OCI-LY7 (cell line): ENCODE results near the gene NSMCE4A. TPM values are rescaled to one million over a fixed set of nuclear protein-coding genes. Genes with fewer than 3 reads are reported as not detected.

ENCODE experiments used
- BruUV-seq: library from RNA; stranded (reverse); fragments of 400-500 nt; replicated peaks from 2 replicates; lab custom pipeline; 2021; lab: Mats Ljungman, UMichigan
- CTCF ChIA-PET: fragments of 300-600 bp; sonication (Branson Sonifier 250); formaldehyde crosslinking; loops from one replicate; lab custom pipeline; 2022; ENCODE audit warnings: antibody characterized with exemption; ENCODE audit not compliant: unreplicated experiment; lab: Charles Lee
- POLR2A ChIA-PET: fragments of 300-600 bp; sonication (Branson Sonifier 250); formaldehyde crosslinking; loops from one replicate; lab custom pipeline; 2022; ENCODE audit warnings: antibody characterized with exemption; lab: Charles Lee
- DNase-seq: peaks from one replicate; pipeline ENCODE4 v3.0.0-alpha.2; 2015; ENCODE audit warnings: low spot score
- H2AFZ ChIP-seq: fragments of 200-600 bp; sonication (generic), shearing (Covaris generic); 2 replicates; pipeline ENCODE4 v1.6.1; 2014; ENCODE audit warnings: mild to moderate bottlenecking, antibody characterized with exemption, low read length, moderate library complexity
- H3K27ac ChIP-seq: fragments of 200-600 bp; sonication (generic); 2 replicates; pipeline ENCODE4 v1.5.1; 2014; ENCODE audit warnings: mixed run types, low read depth, mild to moderate bottlenecking, moderate library complexity, low read length, inconsistent platforms; ENCODE audit not compliant: poor library complexity, severe bottlenecking
- H3K36me3 ChIP-seq: fragments of 200-600 bp; sonication (generic); 2 replicates; pipeline ENCODE4 v1.6.1; 2014; ENCODE audit warnings: mild to moderate bottlenecking, antibody characterized with exemption, low read length, moderate library complexity, mixed read lengths; ENCODE audit not compliant: insufficient read depth
- H3K4me1 ChIP-seq: fragments of 200-600 bp; sonication (generic); 2 replicates; pipeline ENCODE4 v1.5.1; 2014; ENCODE audit warnings: mild to moderate bottlenecking, low read length; ENCODE audit not compliant: insufficient read depth, poor library complexity, severe bottlenecking
- H3K4me2 ChIP-seq: fragments of 200-600 bp; sonication (generic); 2 replicates; pipeline ENCODE4 v1.6.1; 2014; ENCODE audit warnings: mild to moderate bottlenecking, low read length
- H3K4me3 ChIP-seq: fragments of 200-600 bp; sonication (generic); 2 replicates; pipeline ENCODE4 v1.5.1; 2014; ENCODE audit warnings: mild to moderate bottlenecking, low read depth, low read length; ENCODE audit not compliant: poor library complexity, severe bottlenecking
- H3K79me2 ChIP-seq: fragments of 200-600 bp; sonication (generic); 2 replicates; pipeline ENCODE4 v1.6.1; 2016; ENCODE audit warnings: low read depth, mild to moderate bottlenecking, low read length, moderate library complexity, mixed read lengths; ENCODE audit not compliant: insufficient read depth
- H3K9me2 ChIP-seq: fragments of 200-600 bp; sonication (generic); 2 replicates; pipeline ENCODE4 v1.6.1; 2016; ENCODE audit warnings: mild to moderate bottlenecking, low read length, mixed read lengths; ENCODE audit not compliant: insufficient read depth
- H3K9me3 ChIP-seq: fragments of 200-600 bp; sonication (generic); 2 replicates; pipeline ENCODE4 v1.6.1; 2014; ENCODE audit warnings: mild to moderate bottlenecking, mixed run types, low read length, mixed read lengths
- H4K20me1 ChIP-seq: fragments of 200-600 bp; sonication (generic); 2 replicates; pipeline ENCODE4 v1.6.1; 2014; ENCODE audit warnings: mild to moderate bottlenecking, antibody characterized with exemption, low read length, moderate library complexity, mixed read lengths; ENCODE audit not compliant: insufficient read depth
- CTCF ChIP-seq: fragments of 200-600 bp; sonication (generic); conservative IDR thresholded peaks from 2 replicates; pipeline ENCODE4 v1.5.1; 2014; ENCODE audit warnings: mild to moderate bottlenecking, antibody characterized with exemption, low read length, moderate library complexity, mixed read lengths
- EZH2phosphoT487 ChIP-seq: fragments of 200-600 bp; sonication (generic); IDR thresholded peaks from 2 replicates; pipeline ENCODE4 v1.6.1; 2018; ENCODE audit warnings: low read depth, borderline replicate concordance, mild to moderate bottlenecking, mixed run types, antibody characterized with exemption, low read length, moderate library complexity, mixed read lengths
- intact Hi-C: fragments of 100-400 bp; cut with micrococcal nuclease; formaldehyde crosslinking; loops from one replicate; pipeline ENCODE4 v1.10.0; 2022; ENCODE audit not compliant: unreplicated experiment
- total RNA-seq, 2 experiments: library from RNA; depleted of rRNA in 1 of 2; stranded (reverse); fragments of >200 nt in 1 of 2; shearing (Covaris generic) in 1 of 2; gene quantifications; 2 replicates each; pipeline ENCODE4 v1.2.3, GENCODE V29; 2014 to 2022

The NSMCE4A gene
- total RNA-seq, 2 experiments from 2014 or later = 69.5 to 105 TPM

GRCh38 chr10:122001698-122002097 is 26.7 kb upstream of the NSMCE4A start:
- ChIA-PET POLR2A (no interaction called here), CTCF (no interaction called here)
- Histone ChIP-seq H3K4me1 (no peaks in the 10 kb centered on the region), H3K27ac (no peak overlapping the region), H4K20me1 (no peaks in the 10 kb centered on the region), H3K4me3 (no peak overlapping the region), H2AFZ (no peak overlapping the region), H3K36me3 (no peaks in the 10 kb centered on the region), H3K79me2 (no peaks in the 10 kb centered on the region), H3K4me2 (no peak overlapping the region), H3K9me3 (0 out of 2 replicates have a peak, but pooled peaks cover 4% of the 10 kb centered on the region), H3K9me2 (no peaks in the 10 kb centered on the region)
- BruUV-seq = no TSS peak
- no peak for TF ChIP-seq CTCF
- no peak for TF ChIP-seq EZH2phosphoT487
- intact Hi-C loops = no loop called here
- no peak for DNase-seq

- CTCF ChIA-PET = no interaction called here
- POLR2A ChIA-PET = interaction anchor here (0.7 kb wide), 1 partner anchor 1939 kb away, joined by 3 read pairs; no protein-coding TSS in a partner anchor
- H3K79me2 ChIP-seq = no peaks in the 10 kb centered on the region
- no peaks in the 10 kb centered on the region for H3K36me3 ChIP-seq
- no peak overlapping the region for H3K4me3 ChIP-seq
- H3K4me1 ChIP-seq = no peaks in the 10 kb centered on the region
- TF ChIP-seq CTCF (no peak), EZH2phosphoT487 (no peak)
- H3K4me2 ChIP-seq = no peak overlapping the region
- no peak for DNase-seq
- H3K27ac ChIP-seq = no peak overlapping the region
- 0 out of 2 replicates have a peak, but pooled peaks cover 4% of the 10 kb centered on the region for H3K9me3 ChIP-seq
- no peaks in the 10 kb centered on the region for H3K9me2 ChIP-seq
- intact Hi-C loops = no loop called here
- H2AFZ ChIP-seq = no peak overlapping the region
- H4K20me1 ChIP-seq = no peaks in the 10 kb centered on the region
- no TSS peak for BruUV-seq
Measured at GRCh38 chr10:121999301-121999700, 24.3 kb upstream of the NSMCE4A start.

GRCh38 chr10:121998462-121998861 is 23.4 kb upstream of the NSMCE4A start:
- H2AFZ ChIP-seq = no peak overlapping the region
- H3K4me1 ChIP-seq = no peaks in the 10 kb centered on the region
- DNase-seq = no peak
- H3K36me3 ChIP-seq = no peaks in the 10 kb centered on the region
- H3K79me2 ChIP-seq = no peaks in the 10 kb centered on the region
- ChIA-PET POLR2A (no interaction called here), CTCF (no interaction called here)
- H3K27ac ChIP-seq = no peak overlapping the region
- no peaks in the 10 kb centered on the region for H4K20me1 ChIP-seq
- BruUV-seq = no TSS peak
- 0 out of 2 replicates have a peak, but pooled peaks cover 4% of the 10 kb centered on the region for H3K9me3 ChIP-seq
- no peak for TF ChIP-seq EZH2phosphoT487
- TF ChIP-seq CTCF = no peak
- no peak overlapping the region for H3K4me3 ChIP-seq
- intact Hi-C loops = no loop called here
- no peak overlapping the region for H3K4me2 ChIP-seq
- H3K9me2 ChIP-seq = no peaks in the 10 kb centered on the region
